CMK (cell line): Measurements from ENCODE around the gene KRTAP4-12.
"Not testable (repeated sequence)": the region's sequence is repeated elsewhere in the genome, so short reads cannot be mapped to it uniquely, and the experiment has no call there.

Experiments used
- DNase-seq: peaks from one replicate; pipeline ENCODE4 v3.0.0-alpha.2; 2010; ENCODE audit warnings: low read depth

Gene KRTAP4-12

DNA sequence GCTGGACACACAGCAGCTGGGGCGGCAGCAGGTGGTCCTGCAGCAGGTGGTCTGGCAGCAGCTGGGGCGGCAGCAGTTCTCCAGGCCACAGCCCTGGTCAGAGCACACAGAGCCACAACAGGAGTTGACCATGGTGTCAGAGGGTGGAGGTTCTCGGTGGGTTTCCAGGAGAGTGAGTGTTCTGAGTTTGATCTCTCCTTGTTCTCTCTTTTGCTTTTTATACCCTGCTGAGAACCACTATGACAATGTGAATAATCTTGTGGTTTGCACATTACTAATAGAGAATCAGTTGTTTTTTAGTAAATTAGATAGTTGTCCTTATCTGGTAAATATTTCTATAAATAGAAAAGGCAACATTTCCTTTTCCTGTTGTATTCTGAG, at the start of gene KRTAP4-12:
Gene KRTAP4-12 (minus strand): TSS at position 192 of the 381 bp plus-strand sequence. CDS start 60 bp downstream, at position 132.
- not testable (repeated sequence) for DNase-seq

DNA sequence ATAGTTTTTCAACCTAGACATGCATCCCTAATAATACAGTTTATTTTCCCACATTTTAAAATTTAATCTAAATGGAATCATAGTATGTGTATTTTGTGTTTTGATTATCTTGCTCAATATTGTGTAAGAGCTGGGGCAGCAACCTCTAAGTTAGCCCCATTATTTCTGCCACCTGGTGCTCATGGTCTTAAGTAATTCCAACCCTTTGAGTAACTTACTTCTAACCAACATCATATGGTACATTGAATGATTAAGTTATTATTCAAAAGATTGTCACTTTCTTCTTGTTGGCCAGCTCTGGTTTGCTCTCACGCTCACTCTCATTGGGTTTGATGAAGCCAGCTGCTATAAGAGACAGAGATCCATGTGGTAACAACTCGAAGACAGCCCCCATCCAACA, 47.9 kb upstream of the KRTAP4-12 start:
- DNase-seq = no peak

DNA sequence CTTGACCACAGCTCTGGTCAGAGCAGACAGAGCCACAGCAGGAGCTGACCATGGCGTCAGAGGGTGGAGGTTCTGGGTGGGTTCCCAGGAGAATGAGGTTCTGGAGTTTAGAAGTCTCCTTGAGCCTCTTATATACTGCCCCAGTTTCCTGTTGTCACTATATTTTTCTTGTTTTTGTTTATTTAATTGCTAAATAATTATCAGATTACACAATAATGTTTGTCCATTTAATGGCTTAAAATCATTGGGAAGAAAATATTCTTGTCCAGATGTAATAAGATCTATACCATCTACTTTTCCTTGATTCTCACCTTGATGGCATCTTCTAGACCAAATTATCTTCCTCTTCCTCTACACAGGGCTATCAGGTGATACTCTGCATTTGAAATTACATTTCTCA, 44.1 kb upstream of the KRTAP4-12 start, which contains the start of gene KRTAP4-3:
Gene KRTAP4-3 (minus strand): TSS at position 101 of the 400 bp plus-strand sequence. CDS start 49 bp downstream, at position 52.
- DNase-seq = no peak

GRCh38 chr17:41167561-41167960, 43.6 kb upstream of the KRTAP4-12 start:
- no peak for DNase-seq

DNA sequence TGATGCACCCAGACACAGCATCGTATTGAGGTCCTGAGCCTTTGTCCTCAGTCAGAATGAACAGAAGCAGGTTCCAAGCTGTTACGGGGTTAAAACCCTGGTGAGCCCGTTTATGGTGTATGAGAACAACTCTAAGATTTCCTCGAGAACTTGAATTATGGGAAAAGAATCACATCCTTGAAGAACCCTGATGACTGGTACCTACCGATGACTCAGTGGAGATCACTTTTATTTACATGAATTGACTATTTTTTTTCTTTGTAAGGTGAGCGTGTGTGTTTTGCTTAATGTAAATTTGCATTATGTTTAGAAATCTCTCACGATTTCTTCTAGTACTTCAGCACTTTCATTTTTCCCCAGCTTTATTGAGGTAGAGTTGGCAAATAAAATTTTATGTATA, 39.8 kb upstream of the KRTAP4-12 start:
- no peak for DNase-seq

- no peak for DNase-seq
Measured at GRCh38 chr17:41160648-41161047, 36.7 kb upstream of the KRTAP4-12 start, which contains the start of gene KRTAP4-4. Gene KRTAP4-4 (minus strand): TSS chr17:41160748. CDS start chr17:41160691, 57 bp downstream.

DNA sequence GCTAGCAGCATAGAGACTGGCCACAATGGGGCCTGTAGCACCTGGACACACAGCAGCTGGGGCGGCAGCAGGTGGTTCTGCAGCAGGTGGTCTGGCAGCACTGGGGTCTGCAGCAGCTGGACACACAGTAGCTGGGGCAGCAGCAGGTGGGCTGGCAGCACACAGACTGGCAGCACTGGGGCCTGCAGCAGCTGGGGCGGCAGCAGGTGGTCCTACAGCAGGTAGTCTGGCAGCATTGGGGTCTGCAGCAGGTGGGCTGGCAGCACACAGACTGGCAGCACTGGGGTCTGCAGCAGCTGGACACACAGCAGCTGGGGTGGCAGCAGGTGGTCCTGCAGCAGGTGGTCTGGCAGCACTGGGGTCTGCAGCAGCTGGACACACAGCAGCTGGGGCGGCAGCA, 36.2 kb upstream of the KRTAP4-12 start:
- DNase-seq = not testable (repeated sequence)

DNA sequence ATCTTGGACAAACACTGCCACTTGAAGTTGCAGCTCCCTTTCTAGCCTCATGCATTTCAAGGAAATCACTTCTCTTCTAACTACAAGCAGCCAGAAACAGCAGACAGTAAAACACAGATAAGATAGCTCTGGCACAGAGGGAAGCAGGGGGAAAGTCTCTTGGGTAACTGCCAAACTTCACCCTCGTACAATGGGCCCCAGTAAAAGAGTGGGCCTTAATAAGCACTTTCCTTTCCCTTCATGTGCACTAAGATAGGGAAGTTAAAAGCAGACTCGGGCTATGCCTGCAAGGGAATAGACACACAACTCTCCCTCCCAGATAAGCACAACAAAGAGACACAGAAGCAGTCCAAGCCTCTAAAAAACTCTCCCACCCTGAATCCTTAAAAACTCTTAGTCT, 29.9 kb upstream of the KRTAP4-12 start:
- peak; percentile 30 for DNase-seq

- DNase-seq = no peak
Measured at GRCh38 chr17:41151525-41151924, 27.5 kb upstream of the KRTAP4-12 start.

GRCh38 chr17:41150026-41150425, 26.0 kb upstream of the KRTAP4-12 start:
- no peak for DNase-seq

- no peak for DNase-seq
Measured at GRCh38 chr17:41149652-41149985, 25.6 kb upstream of the KRTAP4-12 start, which contains the start of gene KRTAP4-5. Gene KRTAP4-5 (minus strand): TSS chr17:41149825. CDS start chr17:41149767, 58 bp downstream.

DNA sequence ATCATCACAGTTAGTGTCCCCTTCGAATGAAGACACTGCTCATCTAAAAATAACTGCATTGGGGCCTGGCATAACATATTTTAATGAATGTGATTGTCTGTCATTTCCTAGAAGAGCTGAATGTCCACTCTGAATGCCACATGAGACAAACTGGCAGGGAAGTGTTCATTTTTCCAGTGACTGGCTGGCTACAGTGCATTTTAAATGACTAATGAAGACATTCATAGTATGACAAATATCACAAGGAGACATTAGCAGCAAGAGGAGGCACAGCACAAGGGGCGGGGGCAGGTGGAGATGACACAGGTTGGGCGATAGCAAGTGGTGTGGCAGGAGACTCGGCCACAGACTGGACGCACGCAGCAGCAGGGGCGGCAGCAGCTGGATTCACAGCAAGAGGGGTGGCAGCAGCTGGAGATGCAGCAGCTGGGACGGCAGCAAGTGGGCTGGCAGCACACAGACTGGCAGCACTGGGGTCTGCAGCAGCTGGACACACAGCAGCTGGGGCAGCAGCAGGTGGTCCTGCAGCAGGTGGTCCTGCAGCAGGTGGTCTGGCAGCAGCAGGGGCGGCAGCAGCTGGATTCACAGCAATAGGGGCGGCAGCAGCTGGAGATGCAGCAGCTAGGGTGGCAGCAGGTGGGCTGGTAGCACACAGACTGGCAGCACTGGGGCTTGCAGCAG, 25.1 kb upstream of the KRTAP4-12 start:
- not testable (repeated sequence) for DNase-seq

- no peak for DNase-seq
Measured at GRCh38 chr17:41147531-41148204, 23.7 kb upstream of the KRTAP4-12 start.

- DNase-seq = no peak
Measured at GRCh38 chr17:41145261-41145660, 21.3 kb upstream of the KRTAP4-12 start.

GRCh38 chr17:41144846-41145245, 20.9 kb upstream of the KRTAP4-12 start:
- no peak for DNase-seq

GRCh38 chr17:41141361-41141760, 17.4 kb upstream of the KRTAP4-12 start:
- DNase-seq = no peak

DNA sequence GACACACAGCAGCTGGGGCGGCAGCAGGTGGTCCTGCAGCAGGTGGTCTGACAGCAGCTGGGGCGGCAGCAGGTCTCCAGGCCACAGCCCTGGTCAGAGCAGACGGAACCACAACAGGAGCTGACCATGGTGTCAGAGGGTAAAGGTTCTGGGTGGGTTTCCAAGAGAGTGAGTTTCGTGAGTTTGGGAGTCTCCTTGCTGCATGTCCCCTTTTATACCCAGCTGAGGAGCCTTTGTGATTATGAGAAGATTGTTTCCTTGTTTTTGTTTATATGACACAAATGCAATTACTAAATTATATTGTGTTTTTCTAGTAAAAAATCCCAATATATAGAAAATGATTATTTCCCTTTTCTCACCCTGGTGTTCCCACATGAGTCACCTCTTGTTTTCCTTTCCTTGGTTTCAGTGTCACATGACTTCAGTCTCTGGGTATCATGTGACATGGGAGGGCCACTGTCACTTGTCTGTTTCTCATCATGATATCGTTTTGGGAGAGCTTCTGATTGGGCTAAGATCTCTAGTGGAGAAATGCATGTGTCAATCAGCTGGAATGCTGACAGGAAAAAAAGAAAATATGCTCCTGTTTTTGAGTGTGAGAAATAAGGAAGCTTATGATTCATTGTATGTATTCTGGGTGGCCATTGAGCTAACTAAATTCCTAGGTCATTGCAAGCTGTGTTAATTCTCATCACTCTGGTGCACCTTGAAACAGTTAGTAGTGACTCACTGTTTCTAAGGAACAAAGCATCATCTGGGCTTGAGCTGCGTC, 16.6 kb upstream of the KRTAP4-12 start, which contains the start of gene KRTAP4-6:
Gene KRTAP4-6 (minus strand): TSS at position 185 of the 772 bp plus-strand sequence. CDS start 57 bp downstream, at position 128.
- no peak for DNase-seq

DNA sequence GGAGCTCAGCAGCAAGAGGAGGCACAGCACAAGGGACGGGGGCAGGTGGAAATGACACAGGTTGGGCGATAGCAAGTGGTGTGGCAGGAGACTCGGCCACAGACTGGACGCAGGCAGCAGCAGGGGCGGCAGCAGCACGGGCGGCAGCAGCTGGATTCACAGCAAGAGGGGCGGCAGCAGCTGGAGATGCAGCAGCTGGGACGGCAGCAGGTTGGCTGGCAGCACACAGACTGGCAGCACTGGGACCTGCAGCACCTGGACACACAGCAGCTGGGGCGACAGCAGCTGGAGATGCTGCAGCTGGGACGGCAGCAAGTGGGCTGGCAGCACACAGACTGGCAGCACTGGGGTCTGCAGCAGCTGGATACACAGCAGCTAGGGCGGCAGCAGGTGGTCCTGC, 15.9 kb upstream of the KRTAP4-12 start:
- not testable (repeated sequence) for DNase-seq

DNA sequence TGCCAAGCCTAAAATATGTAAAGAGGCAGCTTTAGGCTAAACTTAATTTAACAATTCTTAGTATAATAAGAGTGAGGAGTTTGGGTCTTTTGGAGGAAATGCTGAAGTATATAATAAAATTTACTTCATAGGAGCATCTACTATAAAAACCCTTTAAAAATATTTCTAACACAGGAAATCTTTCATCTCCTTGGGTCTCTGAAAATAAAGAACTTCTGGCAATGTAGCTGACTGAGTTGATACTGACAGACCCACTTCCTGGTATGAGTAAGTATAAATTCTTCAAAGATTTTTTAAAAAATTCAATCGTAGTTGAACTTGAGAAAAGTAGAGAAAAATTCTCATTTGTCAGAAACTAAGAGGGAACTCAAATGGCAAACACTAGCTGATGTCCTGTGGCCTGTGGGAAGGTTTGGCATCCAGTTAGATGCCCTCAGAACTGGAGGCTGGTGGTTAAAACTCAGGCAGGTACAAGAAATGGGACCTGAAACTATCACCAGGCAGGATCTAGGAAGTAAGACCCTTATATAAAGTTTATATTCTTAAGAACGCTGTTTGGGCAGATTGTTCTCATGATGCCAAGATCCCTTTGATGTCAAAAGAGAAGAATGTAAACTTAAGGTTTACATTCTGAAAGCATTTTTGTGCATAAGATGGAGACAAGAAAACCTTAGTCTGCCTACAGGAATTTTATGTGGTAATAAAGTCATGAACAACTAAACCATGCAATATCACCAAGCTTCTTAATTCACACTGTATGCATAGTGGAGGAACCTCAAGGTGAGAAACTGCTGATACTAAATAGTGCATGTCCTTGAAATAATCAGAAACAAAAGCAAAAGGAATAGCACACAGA, 10.1 kb upstream of the KRTAP4-12 start:
- no peak for DNase-seq

DNA sequence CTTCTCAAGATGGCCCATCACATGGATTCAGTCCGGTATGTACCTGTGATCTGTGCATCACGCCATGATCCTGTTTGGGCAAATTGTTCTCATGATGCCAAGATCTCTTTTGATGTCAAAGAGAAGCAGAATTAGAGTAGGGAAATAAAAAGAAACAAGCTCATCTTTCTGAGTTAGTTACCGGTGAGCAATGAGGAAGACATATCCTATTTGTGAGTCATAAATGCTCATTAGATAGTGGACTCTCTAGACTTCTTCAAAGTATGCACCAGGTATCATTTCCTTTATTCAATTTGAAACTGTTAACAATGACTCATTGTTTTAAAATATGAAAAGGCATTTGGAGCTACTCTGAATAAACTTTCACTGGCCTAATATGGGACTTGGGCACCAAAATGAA, 8.0 kb upstream of the KRTAP4-12 start:
- DNase-seq = no peak

- DNase-seq = no peak
Measured at GRCh38 chr17:41127371-41127770, 3.4 kb upstream of the KRTAP4-12 start.

DNA sequence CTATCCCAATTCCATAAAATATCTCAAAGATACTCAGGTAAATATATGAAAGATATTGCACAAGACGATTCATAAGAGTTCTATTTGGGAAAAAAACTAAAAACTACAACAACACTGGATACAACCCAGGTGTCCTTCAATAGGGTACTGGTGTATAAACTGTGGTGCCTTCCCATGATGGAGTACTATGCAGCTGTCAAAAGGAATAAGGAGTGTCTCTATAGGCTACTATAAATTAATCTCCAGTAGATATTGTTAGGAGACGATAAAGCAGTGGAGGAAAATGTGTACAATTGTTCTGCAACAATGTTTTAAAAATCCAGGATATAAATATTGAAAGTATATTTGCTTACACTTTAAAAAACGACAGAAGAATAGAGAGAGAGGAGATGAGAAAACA, 2.4 kb upstream of the KRTAP4-12 start:
- DNase-seq = no peak
